Breast epithelium (tissue), 3 donors: ENCODE measurements around the gene SNAPC3.

Experiments used
- POLR2AphosphoS5 ChIP-seq, 3 donors: sonication (generic); formaldehyde crosslinking; IDR thresholded peaks; one replicate each; pipeline ENCODE4 v1.6.1; 2017; ENCODE audit warnings: antibody characterized with exemption in 3 of 3
- TF ChIP-seq, protein P1 (sequence below), 3 donors: fragments of 450-650 bp; IDR thresholded peaks; one replicate each; pipeline ENCODE4 v1.5.1; 2016 to 2017; ENCODE audit warnings: antibody characterized with exemption in 3 of 3, mild to moderate bottlenecking in 3 of 3, moderate library complexity in 3 of 3

DNA sequence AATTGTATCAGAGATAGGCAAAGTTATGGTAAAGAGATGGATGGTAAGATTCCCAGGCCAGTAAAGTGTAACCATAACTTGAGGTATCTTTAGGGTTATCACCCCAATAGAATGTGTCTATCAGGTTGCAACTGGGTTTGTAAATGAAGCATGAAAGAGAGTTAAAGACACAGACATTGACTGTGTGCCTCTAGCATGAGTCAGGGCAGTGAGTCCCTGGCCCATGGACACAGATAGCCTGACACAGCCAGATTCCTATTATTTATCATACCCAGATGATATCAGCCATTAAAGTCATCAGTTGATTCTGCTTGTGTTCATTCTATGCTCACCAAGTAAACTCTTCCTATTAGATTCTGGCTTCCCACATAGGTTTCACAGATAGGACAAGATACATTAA lies 33.5 kb upstream of the SNAPC3 start:
- TF ChIP-seq, protein P1, sequence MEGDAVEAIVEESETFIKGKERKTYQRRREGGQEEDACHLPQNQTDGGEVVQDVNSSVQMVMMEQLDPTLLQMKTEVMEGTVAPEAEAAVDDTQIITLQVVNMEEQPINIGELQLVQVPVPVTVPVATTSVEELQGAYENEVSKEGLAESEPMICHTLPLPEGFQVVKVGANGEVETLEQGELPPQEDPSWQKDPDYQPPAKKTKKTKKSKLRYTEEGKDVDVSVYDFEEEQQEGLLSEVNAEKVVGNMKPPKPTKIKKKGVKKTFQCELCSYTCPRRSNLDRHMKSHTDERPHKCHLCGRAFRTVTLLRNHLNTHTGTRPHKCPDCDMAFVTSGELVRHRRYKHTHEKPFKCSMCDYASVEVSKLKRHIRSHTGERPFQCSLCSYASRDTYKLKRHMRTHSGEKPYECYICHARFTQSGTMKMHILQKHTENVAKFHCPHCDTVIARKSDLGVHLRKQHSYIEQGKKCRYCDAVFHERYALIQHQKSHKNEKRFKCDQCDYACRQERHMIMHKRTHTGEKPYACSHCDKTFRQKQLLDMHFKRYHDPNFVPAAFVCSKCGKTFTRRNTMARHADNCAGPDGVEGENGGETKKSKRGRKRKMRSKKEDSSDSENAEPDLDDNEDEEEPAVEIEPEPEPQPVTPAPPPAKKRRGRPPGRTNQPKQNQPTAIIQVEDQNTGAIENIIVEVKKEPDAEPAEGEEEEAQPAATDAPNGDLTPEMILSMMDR (IDR thresholded peaks at IDR 0.05), result no peak
- no peak for TF ChIP-seq POLR2AphosphoS5 (IDR thresholded peaks at IDR 0.05)
